Measurements from ENCODE around the gene CDCA8.
"Not testable (repeated sequence)": the region's sequence is repeated elsewhere in the genome, so short reads cannot be mapped to it uniquely, and the experiment has no call there.

GRCh38 chr1:37687764-37688163 lies 4.6 kb upstream of the CDCA8 start:
- TF ChIP-seq POLR2AphosphoS5 (IDR thresholded peaks at IDR 0.05; ENCODE audit: borderline replicate concordance, low read depth, low read length); EZH2 (IDR thresholded peaks at IDR 0.05); FOXP2 (optimal IDR thresholded peaks at IDR 0.05; ENCODE audit: control extremely low read depth, extremely low read length, insufficient read depth): not testable (repeated sequence)
